ENCODE data around the gene DSN1. TPM values are rescaled to one million over a fixed set of nuclear protein-coding genes. Genes with fewer than 3 reads are reported as not detected.
"Not testable (repeated sequence)": the region's sequence is repeated elsewhere in the genome, so short reads cannot be mapped to it uniquely, and the experiment has no call there.

DSN1 gene
- total RNA-seq: 35.1 and 35.9 TPM in 2 replicates

GRCh38 chr20:36773597-36774390 lies at the start of gene DSN1:
Gene DSN1, minus strand, starts transcription at chr20:36773763. Its CDS starts 2,305 bp downstream, at chr20:36771458.
- intact Hi-C loops (cut with micrococcal nuclease): loop anchor here (1.0 to 5.0 kb wide), 6 partner anchors 27 to 312 kb away; partner anchors contain the start of genes NDRG3 and RAB5IF

GRCh38 chr20:36823121-36823520 lies 49.6 kb upstream of the DSN1 start:
- intact Hi-C loops (cut with micrococcal nuclease): no loop called here

- intact Hi-C loops (cut with micrococcal nuclease): no loop called here
These were observed 48.4 kb upstream of the DSN1 start for GRCh38 chr20:36821964-36822437.

- intact Hi-C loops (cut with micrococcal nuclease): no loop called here
These were observed 47.4 kb upstream of the DSN1 start for GRCh38 chr20:36820928-36821327.

GRCh38 chr20:36820073-36820472 lies 46.5 kb upstream of the DSN1 start:
- intact Hi-C loops (cut with micrococcal nuclease): no loop called here

GRCh38 chr20:36819659-36820058 lies 46.1 kb upstream of the DSN1 start:
- intact Hi-C loops (cut with micrococcal nuclease): no loop called here

- intact Hi-C loops (cut with micrococcal nuclease): no loop called here
These were observed 45.3 kb upstream of the DSN1 start for GRCh38 chr20:36818861-36819260.

GRCh38 chr20:36818185-36818584 lies 44.6 kb upstream of the DSN1 start:
- intact Hi-C loops (cut with micrococcal nuclease): no loop called here

- intact Hi-C loops (cut with micrococcal nuclease): no loop called here
These were observed 43.9 kb upstream of the DSN1 start for GRCh38 chr20:36817496-36817895.

GRCh38 chr20:36815454-36816091 lies 42.0 kb upstream of the DSN1 start:
- intact Hi-C loops (cut with micrococcal nuclease): no loop called here

- intact Hi-C loops (cut with micrococcal nuclease): no loop called here
These were observed 39.3 kb upstream of the DSN1 start for GRCh38 chr20:36812594-36813463.

GRCh38 chr20:36808317-36809257 lies 35.0 kb upstream of the DSN1 start:
- intact Hi-C loops (cut with micrococcal nuclease): no loop called here

GRCh38 chr20:36806049-36806448 lies 32.5 kb upstream of the DSN1 start:
- intact Hi-C loops (cut with micrococcal nuclease): no loop called here

GRCh38 chr20:36805396-36805795 lies 31.8 kb upstream of the DSN1 start:
- intact Hi-C loops (cut with micrococcal nuclease): no loop called here

GRCh38 chr20:36804425-36804824 lies 30.9 kb upstream of the DSN1 start:
- intact Hi-C loops (cut with micrococcal nuclease): no loop called here

GRCh38 chr20:36802326-36803222 lies 29.0 kb upstream of the DSN1 start:
- intact Hi-C loops (cut with micrococcal nuclease): no loop called here

- intact Hi-C loops (cut with micrococcal nuclease): no loop called here
These were observed 26.8 kb upstream of the DSN1 start for GRCh38 chr20:36800410-36800809.

- intact Hi-C loops (cut with micrococcal nuclease): not testable (repeated sequence)
These were observed 25.8 kb upstream of the DSN1 start for GRCh38 chr20:36799313-36799712.

GRCh38 chr20:36796875-36797274 lies 23.3 kb upstream of the DSN1 start:
- intact Hi-C loops (cut with micrococcal nuclease): no loop called here
